Measurements from ENCODE around the gene PRDM11. TPM values are rescaled to one million over a fixed set of nuclear protein-coding genes. Genes with fewer than 3 reads are reported as not detected.

PRDM11 gene
- total and polyA plus RNA-seq, 2 donors from 2014 or later = 2.9 to 22.5 TPM

DNA sequence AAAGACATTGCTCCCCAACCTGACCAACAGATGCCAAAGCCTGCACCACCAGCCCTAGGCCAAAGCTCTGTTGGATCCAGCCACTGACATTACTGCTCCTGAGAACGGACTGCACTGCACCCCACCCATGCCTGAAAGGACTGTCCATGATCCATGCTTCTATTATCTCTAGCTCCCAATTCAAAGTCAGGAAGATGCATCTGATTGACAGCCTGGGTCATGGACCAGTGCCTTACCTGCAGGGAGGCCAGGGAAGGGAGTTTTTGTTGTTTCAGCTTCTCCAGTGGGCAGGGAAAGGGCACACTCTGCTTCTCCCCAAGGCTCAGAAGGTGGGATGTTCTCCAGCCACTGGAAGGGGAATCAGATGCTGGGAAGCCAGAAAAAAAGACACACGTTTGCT, 4.8 kb upstream of the PRDM11 start:
- Histone ChIP-seq H3K27ac (ENCODE audit: low read depth in 2 of 2, low read length in 2 of 2) (no peak overlapping the region), H3K4me1 (ENCODE audit: control insufficient read depth in 2 of 3, insufficient read depth in 2 of 3, low read depth in 1 of 3, low read length in 3 of 3) (peaks cover 0 to 6% (median 0%) of the 10 kb centered on the region in 3 donors), H3K4me3 (ENCODE audit: low read length in 3 of 3) (no peak overlapping the region), H3K9me3 (ENCODE audit: control insufficient read depth in 2 of 3, insufficient read depth in 1 of 3, low read length in 3 of 3) (no peaks in the 10 kb centered on the region), H3K27me3 (ENCODE audit: control insufficient read depth, insufficient read depth, low read length) (peaks cover 2% of the 10 kb centered on the region), H3K9ac (ENCODE audit: low read length in 3 of 3) (no peak overlapping the region), H3K36me3 (ENCODE audit: control insufficient read depth in 2 of 3, insufficient read depth in 3 of 3, low read length in 3 of 3) (no peaks in the 10 kb centered on the region)
- intact Hi-C loops (cut with DNase I) = no loop called here
- DNase-seq = peak in 1 of 5 donors; percentile 1
- TF ChIP-seq, protein P1, sequence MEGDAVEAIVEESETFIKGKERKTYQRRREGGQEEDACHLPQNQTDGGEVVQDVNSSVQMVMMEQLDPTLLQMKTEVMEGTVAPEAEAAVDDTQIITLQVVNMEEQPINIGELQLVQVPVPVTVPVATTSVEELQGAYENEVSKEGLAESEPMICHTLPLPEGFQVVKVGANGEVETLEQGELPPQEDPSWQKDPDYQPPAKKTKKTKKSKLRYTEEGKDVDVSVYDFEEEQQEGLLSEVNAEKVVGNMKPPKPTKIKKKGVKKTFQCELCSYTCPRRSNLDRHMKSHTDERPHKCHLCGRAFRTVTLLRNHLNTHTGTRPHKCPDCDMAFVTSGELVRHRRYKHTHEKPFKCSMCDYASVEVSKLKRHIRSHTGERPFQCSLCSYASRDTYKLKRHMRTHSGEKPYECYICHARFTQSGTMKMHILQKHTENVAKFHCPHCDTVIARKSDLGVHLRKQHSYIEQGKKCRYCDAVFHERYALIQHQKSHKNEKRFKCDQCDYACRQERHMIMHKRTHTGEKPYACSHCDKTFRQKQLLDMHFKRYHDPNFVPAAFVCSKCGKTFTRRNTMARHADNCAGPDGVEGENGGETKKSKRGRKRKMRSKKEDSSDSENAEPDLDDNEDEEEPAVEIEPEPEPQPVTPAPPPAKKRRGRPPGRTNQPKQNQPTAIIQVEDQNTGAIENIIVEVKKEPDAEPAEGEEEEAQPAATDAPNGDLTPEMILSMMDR (IDR thresholded peaks at IDR 0.05; ENCODE audit: borderline replicate concordance, extremely low read depth, insufficient read depth) = no peak
- no peak for FAIRE-seq

GRCh38 chr11:45142241-45143055, 4.0 kb upstream of the PRDM11 start:
- no peak overlapping the region for H3K9ac ChIP-seq (ENCODE audit: low read length in 3 of 3)
- DNase-seq = peak in 1 of 5 donors; percentile 6
- H3K36me3 ChIP-seq (ENCODE audit: control insufficient read depth in 2 of 3, insufficient read depth in 3 of 3, low read length in 3 of 3) = no peaks in the 10 kb centered on the region
- H3K27ac ChIP-seq (ENCODE audit: low read depth in 2 of 2, low read length in 2 of 2) = no peak overlapping the region
- no peak overlapping the region for H3K4me3 ChIP-seq (ENCODE audit: low read length in 3 of 3)
- peaks cover 0 to 6% (median 0%) of the 10 kb centered on the region in 3 donors for H3K4me1 ChIP-seq (ENCODE audit: control insufficient read depth in 2 of 3, insufficient read depth in 2 of 3, low read depth in 1 of 3, low read length in 3 of 3)
- peaks cover 2% of the 10 kb centered on the region for H3K27me3 ChIP-seq (ENCODE audit: control insufficient read depth, insufficient read depth, low read length)
- intact Hi-C loops (cut with DNase I) = no loop called here
- FAIRE-seq = no peak
- TF ChIP-seq, protein P1 (IDR thresholded peaks at IDR 0.05; ENCODE audit: borderline replicate concordance, extremely low read depth, insufficient read depth) = no peak
- no peaks in the 10 kb centered on the region for H3K9me3 ChIP-seq (ENCODE audit: control insufficient read depth in 2 of 3, insufficient read depth in 1 of 3, low read length in 3 of 3)

DNA sequence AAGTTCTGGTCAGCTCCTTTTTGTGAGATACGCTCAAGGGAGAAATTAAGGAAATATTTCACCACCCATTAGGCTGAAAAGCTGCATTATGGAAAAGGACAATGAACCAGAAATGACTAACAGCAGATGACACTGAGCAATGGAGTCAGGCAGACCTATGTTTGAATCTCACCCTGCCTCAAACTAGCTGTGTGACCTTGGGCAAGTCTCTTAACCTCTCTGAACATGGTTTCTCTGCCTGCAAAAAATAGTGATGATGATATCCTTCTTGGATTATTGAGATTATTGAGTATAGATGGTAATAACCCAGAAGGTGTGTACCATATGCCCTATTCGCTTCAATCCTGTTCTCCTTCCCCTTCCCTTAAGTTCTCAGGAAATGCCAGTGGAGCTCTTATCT, 2.9 kb upstream of the PRDM11 start:
- FAIRE-seq (no peak), DNase-seq (no peak)
- H3K27me3 ChIP-seq (ENCODE audit: control insufficient read depth, insufficient read depth, low read length) = no peaks in the 10 kb centered on the region
- H3K4me3 ChIP-seq (ENCODE audit: low read length in 3 of 3) = no peak overlapping the region
- H3K36me3 ChIP-seq (ENCODE audit: control insufficient read depth in 2 of 3, insufficient read depth in 3 of 3, low read length in 3 of 3) = no peaks in the 10 kb centered on the region
- TF ChIP-seq, protein P1 (IDR thresholded peaks at IDR 0.05; ENCODE audit: borderline replicate concordance, extremely low read depth, insufficient read depth) = no peak
- H3K27ac ChIP-seq (ENCODE audit: low read depth in 2 of 2, low read length in 2 of 2) = no peak overlapping the region
- peaks cover 0 to 14% (median 7%) of the 10 kb centered on the region in 3 donors for H3K4me1 ChIP-seq (ENCODE audit: control insufficient read depth in 2 of 3, insufficient read depth in 2 of 3, low read depth in 1 of 3, low read length in 3 of 3)
- intact Hi-C loops (cut with DNase I) = no loop called here
- no peak overlapping the region for H3K9ac ChIP-seq (ENCODE audit: low read length in 3 of 3)
- H3K9me3 ChIP-seq (ENCODE audit: control insufficient read depth in 2 of 3, insufficient read depth in 1 of 3, low read length in 3 of 3) = no peaks in the 10 kb centered on the region
